SK-N-SH (cell line): ENCODE data around the gene BSG.

Experiments used
- CTCF ChIP-seq: fragments of 200-600 bp; sonication (generic); IDR thresholded peaks from 2 replicates; pipeline ENCODE4 v1.6.1; 2017; ENCODE audit warnings: antibody characterized with exemption, mild to moderate bottlenecking, moderate library complexity
- EP300 ChIP-seq, 2 experiments: IDR thresholded peaks; 2 replicates each; pipeline versions ENCODE4 v1.4.0 to v1.6.1; 2012; ENCODE audit warnings: borderline replicate concordance in 1 of 2, low read depth in 1 of 2, low read length in 1 of 2
- EZH2phosphoT487 ChIP-seq: fragments of 200-600 bp; sonication (generic); IDR thresholded peaks from 2 replicates; pipeline ENCODE4 v1.6.1; 2017; ENCODE audit warnings: low read depth, mixed run types, mild to moderate bottlenecking, antibody characterized with exemption, moderate library complexity, borderline replicate concordance
- FOSL2 ChIP-seq: IDR thresholded peaks from 2 replicates; pipeline ENCODE4 v1.4.0; 2012; ENCODE audit warnings: low read depth, mild to moderate bottlenecking, moderate library complexity, borderline replicate concordance
- MAX ChIP-seq: IDR thresholded peaks from 2 replicates; pipeline ENCODE4 v1.4.0; 2012; ENCODE audit warnings: low read depth
- MXI1 ChIP-seq: IDR thresholded peaks from 2 replicates; pipeline ENCODE4 v1.6.1; 2012; ENCODE audit warnings: mild to moderate bottlenecking, low read depth, low read length, improper control_type of control experiment
- PBX3 ChIP-seq: IDR thresholded peaks from 2 replicates; pipeline ENCODE4; 2012
- POLR2AphosphoS5 ChIP-seq: IDR thresholded peaks from 2 replicates; pipeline ENCODE4 v1.6.1; 2012; ENCODE audit warnings: low read depth, low read length
- RAD21 ChIP-seq: IDR thresholded peaks from 2 replicates; pipeline ENCODE4 v1.6.1; 2012; ENCODE audit warnings: mild to moderate bottlenecking, low read length
- RFX5 ChIP-seq: IDR thresholded peaks from 2 replicates; pipeline ENCODE4 v1.6.1; 2012; ENCODE audit warnings: mild to moderate bottlenecking, improper control_type of control experiment, low read length
- TAF1 ChIP-seq: IDR thresholded peaks from 2 replicates; pipeline ENCODE4 v1.6.1; 2012; ENCODE audit warnings: low read depth, mild to moderate bottlenecking, low read length, moderate library complexity, borderline replicate concordance
- USF1 ChIP-seq: IDR thresholded peaks from 2 replicates; pipeline ENCODE4 v1.4.0; 2012; ENCODE audit warnings: low read depth, borderline replicate concordance
- YY1 ChIP-seq: IDR thresholded peaks from 2 replicates; pipeline ENCODE4 v1.4.0; 2012; ENCODE audit warnings: low read depth, mild to moderate bottlenecking

GRCh38 chr19:623175-623916, 51.0 kb downstream of the BSG start:
- TF ChIP-seq POLR2AphosphoS5 (no peak), FOSL2 (no peak), MAX (no peak), MXI1 (no peak), EP300 (IDR thresholded peaks at IDR 0.05; ENCODE audit: borderline replicate concordance in 1 of 2, low read depth in 1 of 2, low read length in 1 of 2) (no peak), PBX3 (no peak), CTCF (no peak), TAF1 (no peak), USF1 (no peak), YY1 (no peak), RAD21 (no peak), EZH2phosphoT487 (no peak), RFX5 (no peak)
